ENCODE results near the gene MAP3K21.

The MAP3K21 gene

DNA sequence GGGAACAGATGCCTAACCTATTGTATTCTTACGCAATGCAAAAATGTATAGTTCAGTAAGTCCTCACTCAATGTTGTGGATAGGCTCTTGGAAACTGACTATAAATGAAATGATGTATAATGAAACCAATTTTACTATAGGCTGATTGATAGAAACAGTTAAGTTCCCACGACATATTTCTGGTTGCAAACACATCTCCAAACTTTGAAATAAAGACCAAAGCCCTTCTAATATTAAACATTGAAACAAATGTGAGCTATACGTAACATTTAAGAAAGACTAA, 29.1 kb downstream of the MAP3K21 start:
- Histone ChIP-seq H3K4me3 (ENCODE audit: low read length) (no peak overlapping the region), H3K4me2 (ENCODE audit: low read length) (no peak overlapping the region), H3K9me3 (ENCODE audit: control insufficient read depth, insufficient read depth, low read length) (no peaks in the 10 kb centered on the region), H3K79me2 (ENCODE audit: control insufficient read depth, low read length) (no peaks in the 10 kb centered on the region), H3K4me1 (ENCODE audit: control insufficient read depth, low read length) (no peaks in the 10 kb centered on the region), H3K9me2 (replicated peaks; ENCODE audit: control insufficient read depth, low read length) (no peaks in the 10 kb centered on the region), H3K27ac (ENCODE audit: low read depth, low read length) (no peak overlapping the region), H3K36me3 (ENCODE audit: control insufficient read depth, low read length) (no peaks in the 10 kb centered on the region), H4K20me1 (ENCODE audit: control insufficient read depth, insufficient read depth, low read depth, low read length) (no peaks in the 10 kb centered on the region), H3F3A (ENCODE audit: control insufficient read depth, insufficient read depth) (no peaks in the 10 kb centered on the region), H3K27me3 (ENCODE audit: control insufficient read depth, low read length) (no peaks in the 10 kb centered on the region)
- TF ChIP-seq, protein P1, sequence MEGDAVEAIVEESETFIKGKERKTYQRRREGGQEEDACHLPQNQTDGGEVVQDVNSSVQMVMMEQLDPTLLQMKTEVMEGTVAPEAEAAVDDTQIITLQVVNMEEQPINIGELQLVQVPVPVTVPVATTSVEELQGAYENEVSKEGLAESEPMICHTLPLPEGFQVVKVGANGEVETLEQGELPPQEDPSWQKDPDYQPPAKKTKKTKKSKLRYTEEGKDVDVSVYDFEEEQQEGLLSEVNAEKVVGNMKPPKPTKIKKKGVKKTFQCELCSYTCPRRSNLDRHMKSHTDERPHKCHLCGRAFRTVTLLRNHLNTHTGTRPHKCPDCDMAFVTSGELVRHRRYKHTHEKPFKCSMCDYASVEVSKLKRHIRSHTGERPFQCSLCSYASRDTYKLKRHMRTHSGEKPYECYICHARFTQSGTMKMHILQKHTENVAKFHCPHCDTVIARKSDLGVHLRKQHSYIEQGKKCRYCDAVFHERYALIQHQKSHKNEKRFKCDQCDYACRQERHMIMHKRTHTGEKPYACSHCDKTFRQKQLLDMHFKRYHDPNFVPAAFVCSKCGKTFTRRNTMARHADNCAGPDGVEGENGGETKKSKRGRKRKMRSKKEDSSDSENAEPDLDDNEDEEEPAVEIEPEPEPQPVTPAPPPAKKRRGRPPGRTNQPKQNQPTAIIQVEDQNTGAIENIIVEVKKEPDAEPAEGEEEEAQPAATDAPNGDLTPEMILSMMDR (IDR thresholded peaks at IDR 0.05; ENCODE audit: low read depth, low read length, poor library complexity, severe bottlenecking), result no peak
- no peak for TF ChIP-seq EZH2phosphoT487 (IDR thresholded peaks at IDR 0.05; ENCODE audit: borderline replicate concordance, low read length)

DNA sequence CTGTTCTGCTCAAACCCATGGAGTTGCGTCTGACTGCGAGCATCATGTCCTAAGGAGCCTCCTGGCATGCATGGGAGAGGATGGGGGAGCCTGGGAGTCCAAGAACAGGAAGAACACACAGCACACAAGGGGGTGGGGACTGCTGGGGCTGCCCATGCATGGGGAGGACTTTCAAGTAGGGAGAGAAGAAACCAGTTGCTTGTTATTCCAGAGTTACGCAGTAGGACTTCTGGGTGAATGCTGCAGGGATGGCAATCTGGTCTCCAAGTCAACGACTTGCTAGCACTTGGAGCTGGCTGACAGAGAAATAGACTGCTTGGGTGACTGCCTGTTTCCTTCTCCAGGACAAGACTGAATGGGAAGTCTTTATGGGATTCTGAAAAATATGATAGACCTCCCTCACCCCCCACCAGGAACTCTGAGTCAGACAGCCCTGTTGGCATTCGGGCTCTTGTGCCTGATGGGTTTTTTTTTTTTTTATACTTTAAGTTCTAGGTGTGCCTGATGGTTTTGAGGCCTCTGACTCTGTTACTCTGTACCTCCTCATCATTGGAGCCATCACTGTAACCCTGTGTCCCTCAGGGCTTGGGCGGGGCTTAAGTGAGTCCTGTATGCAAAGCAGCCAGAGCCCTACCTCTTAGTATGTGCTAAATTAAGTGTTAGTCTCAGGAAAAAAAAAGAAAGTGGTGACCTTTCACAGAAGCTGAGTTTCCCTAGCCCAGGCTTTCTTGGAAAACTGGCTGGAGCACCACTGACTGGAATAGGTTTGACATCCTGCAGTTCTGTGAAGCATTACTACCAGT, 30.3 kb downstream of the MAP3K21 start:
- H4K20me1 ChIP-seq (ENCODE audit: control insufficient read depth, insufficient read depth, low read depth, low read length), result no peaks in the 10 kb centered on the region
- no peaks in the 10 kb centered on the region for H3K27me3 ChIP-seq (ENCODE audit: control insufficient read depth, low read length)
- H3K79me2 ChIP-seq (ENCODE audit: control insufficient read depth, low read length), result no peaks in the 10 kb centered on the region
- no peak overlapping the region for H3K4me2 ChIP-seq (ENCODE audit: low read length)
- H3K9me3 ChIP-seq (ENCODE audit: control insufficient read depth, insufficient read depth, low read length), result no peaks in the 10 kb centered on the region
- no peaks in the 10 kb centered on the region for H3F3A ChIP-seq (ENCODE audit: control insufficient read depth, insufficient read depth)
- no peaks in the 10 kb centered on the region for H3K9me2 ChIP-seq (replicated peaks; ENCODE audit: control insufficient read depth, low read length)
- H3K4me3 ChIP-seq (ENCODE audit: low read length), result no peak overlapping the region
- H3K27ac ChIP-seq (ENCODE audit: low read depth, low read length), result no peak overlapping the region
- H3K36me3 ChIP-seq (ENCODE audit: control insufficient read depth, low read length), result no peaks in the 10 kb centered on the region
- TF ChIP-seq, protein P1 (IDR thresholded peaks at IDR 0.05; ENCODE audit: low read depth, low read length, poor library complexity, severe bottlenecking), result no peak
- TF ChIP-seq EZH2phosphoT487 (IDR thresholded peaks at IDR 0.05; ENCODE audit: borderline replicate concordance, low read length), result no peak
- no peaks in the 10 kb centered on the region for H3K4me1 ChIP-seq (ENCODE audit: control insufficient read depth, low read length)

DNA sequence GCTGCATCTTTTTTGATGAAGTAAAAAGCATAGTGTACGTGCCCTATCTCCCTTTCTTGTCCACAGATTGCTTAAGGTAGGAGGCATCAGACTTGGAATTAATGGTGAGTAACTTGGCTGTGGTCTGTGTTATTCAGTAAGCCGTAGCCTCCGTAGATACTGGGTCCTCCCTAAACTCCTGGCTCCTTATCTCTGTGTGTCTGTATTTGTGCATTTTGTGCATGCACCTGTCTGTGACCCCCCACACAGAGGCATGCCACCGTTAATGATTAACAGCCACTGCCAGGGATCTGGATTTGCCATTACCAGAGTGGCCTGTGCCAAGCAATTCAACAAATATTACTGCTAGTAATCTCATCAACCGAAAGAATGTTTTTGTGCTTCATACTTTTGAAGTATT, 31.9 kb downstream of the MAP3K21 start:
- H4K20me1 ChIP-seq (ENCODE audit: control insufficient read depth, insufficient read depth, low read depth, low read length), result no peaks in the 10 kb centered on the region
- H3K27ac ChIP-seq (ENCODE audit: low read depth, low read length), result no peak overlapping the region
- no peaks in the 10 kb centered on the region for H3K4me1 ChIP-seq (ENCODE audit: control insufficient read depth, low read length)
- H3K4me3 ChIP-seq (ENCODE audit: low read length), result no peak overlapping the region
- no peaks in the 10 kb centered on the region for H3K9me3 ChIP-seq (ENCODE audit: control insufficient read depth, insufficient read depth, low read length)
- TF ChIP-seq, protein P1 (IDR thresholded peaks at IDR 0.05; ENCODE audit: low read depth, low read length, poor library complexity, severe bottlenecking), result no peak
- H3K4me2 ChIP-seq (ENCODE audit: low read length), result no peak overlapping the region
- H3K79me2 ChIP-seq (ENCODE audit: control insufficient read depth, low read length), result no peaks in the 10 kb centered on the region
- H3F3A ChIP-seq (ENCODE audit: control insufficient read depth, insufficient read depth), result no peaks in the 10 kb centered on the region
- no peaks in the 10 kb centered on the region for H3K9me2 ChIP-seq (replicated peaks; ENCODE audit: control insufficient read depth, low read length)
- no peaks in the 10 kb centered on the region for H3K36me3 ChIP-seq (ENCODE audit: control insufficient read depth, low read length)
- no peaks in the 10 kb centered on the region for H3K27me3 ChIP-seq (ENCODE audit: control insufficient read depth, low read length)

Measured in DOHH2 (cell line).